Epithelial cell of proximal tubule (primary cell): ENCODE results near the gene CCDC28A. TPM values are rescaled to one million over a fixed set of nuclear protein-coding genes. Genes with fewer than 3 reads are reported as not detected.

ENCODE experiments used
- DNase-seq: peaks from one replicate; pipeline ENCODE4 v3.0.0-alpha.2; 2011; ENCODE audit warnings: low read depth
- H3K4me3 ChIP-seq: 2 replicates; pipeline ENCODE4 v1.5.1; 2011; ENCODE audit warnings: low read depth, mild to moderate bottlenecking, low read length
- total RNA-seq: library from RNA; depleted of rRNA; stranded (reverse); fragments of >200 nt; gene quantifications from 2 replicates; pipeline ENCODE4 v1.2.3, GENCODE V29; 2015
- TF ChIP-seq, protein P1 (sequence below): conservative IDR thresholded peaks from 2 replicates; pipeline ENCODE4 v1.5.1; 2012; ENCODE audit warnings: low read depth, mild to moderate bottlenecking, low read length

Gene CCDC28A
- total RNA-seq, 1 donor from 2014 or later = 10.8 TPM

DNA sequence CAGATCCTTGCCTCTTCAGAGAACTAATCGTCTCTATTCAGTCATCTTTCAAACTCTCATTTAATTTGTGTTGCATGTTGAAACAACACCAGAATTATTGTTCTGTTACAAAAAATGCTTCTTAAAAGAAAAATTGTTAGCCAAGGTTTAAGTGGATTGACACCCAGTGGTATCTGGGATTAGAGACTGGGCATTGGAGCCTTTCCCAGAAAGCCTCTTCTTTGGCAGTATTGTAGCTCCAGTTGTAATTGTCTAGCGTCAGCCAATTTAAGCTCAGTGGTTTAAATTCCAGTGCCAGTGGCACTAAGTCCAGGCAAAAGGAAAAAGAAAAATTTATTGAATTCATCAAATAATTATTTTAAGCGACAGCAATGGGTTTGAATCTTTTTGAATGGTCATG is 801 bp downstream of the CCDC28A start:
- peak overlapping the region; percentile 92 for H3K4me3 ChIP-seq
- TF ChIP-seq, protein P1, sequence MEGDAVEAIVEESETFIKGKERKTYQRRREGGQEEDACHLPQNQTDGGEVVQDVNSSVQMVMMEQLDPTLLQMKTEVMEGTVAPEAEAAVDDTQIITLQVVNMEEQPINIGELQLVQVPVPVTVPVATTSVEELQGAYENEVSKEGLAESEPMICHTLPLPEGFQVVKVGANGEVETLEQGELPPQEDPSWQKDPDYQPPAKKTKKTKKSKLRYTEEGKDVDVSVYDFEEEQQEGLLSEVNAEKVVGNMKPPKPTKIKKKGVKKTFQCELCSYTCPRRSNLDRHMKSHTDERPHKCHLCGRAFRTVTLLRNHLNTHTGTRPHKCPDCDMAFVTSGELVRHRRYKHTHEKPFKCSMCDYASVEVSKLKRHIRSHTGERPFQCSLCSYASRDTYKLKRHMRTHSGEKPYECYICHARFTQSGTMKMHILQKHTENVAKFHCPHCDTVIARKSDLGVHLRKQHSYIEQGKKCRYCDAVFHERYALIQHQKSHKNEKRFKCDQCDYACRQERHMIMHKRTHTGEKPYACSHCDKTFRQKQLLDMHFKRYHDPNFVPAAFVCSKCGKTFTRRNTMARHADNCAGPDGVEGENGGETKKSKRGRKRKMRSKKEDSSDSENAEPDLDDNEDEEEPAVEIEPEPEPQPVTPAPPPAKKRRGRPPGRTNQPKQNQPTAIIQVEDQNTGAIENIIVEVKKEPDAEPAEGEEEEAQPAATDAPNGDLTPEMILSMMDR = no peak
- DNase-seq = no peak

- H3K4me3 ChIP-seq = no peak overlapping the region
- TF ChIP-seq, protein P1 = no peak
- DNase-seq = no peak
Observed at GRCh38 chr6:138776659-138777058, 3.1 kb downstream of the CCDC28A start.

DNA sequence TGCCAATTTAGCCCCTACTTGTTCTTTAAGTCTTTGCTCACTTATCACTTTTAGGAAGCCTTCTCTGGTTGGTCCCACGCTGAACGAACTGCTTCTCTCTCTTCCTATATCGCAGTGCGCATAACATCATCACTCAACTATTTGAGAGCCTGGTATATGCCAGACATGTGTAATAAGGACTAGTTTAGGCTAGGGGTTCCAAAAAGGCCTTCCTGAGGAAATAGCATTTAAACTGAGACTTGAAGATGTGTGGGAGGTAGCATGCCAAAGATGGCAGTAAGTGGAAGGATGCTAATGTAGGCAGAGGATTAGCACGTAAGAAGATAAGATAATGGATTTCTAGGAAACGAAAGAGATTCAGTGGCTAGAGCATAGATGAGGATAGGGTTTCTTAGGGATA is 4.8 kb downstream of the CCDC28A start:
- TF ChIP-seq, protein P1 = no peak
- DNase-seq = no peak

DNA sequence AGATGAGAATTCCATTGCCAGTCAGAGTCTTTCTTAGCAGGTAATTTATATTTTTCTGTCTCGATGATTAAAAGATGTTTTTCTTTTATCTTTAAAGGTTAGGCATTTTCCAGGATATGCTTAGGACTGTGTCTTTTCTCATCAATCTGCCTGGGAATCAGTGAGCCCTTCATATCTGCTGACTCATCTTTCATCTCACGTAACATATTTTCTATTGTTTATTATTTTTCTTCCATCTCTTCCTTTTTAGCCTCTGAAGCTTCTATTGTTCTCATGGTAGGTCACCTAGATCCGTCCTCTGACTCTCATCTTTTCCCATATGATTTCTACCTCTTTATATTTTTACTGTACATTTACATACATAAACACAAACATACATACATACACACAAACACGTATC is 8.7 kb downstream of the CCDC28A start:
- TF ChIP-seq, protein P1 = no peak
- no peak overlapping the region for H3K4me3 ChIP-seq
- DNase-seq = no peak

More for the DNA sequence above, 4.8 kb downstream of the CCDC28A start:
- no peak overlapping the region for H3K4me3 ChIP-seq

DNA sequence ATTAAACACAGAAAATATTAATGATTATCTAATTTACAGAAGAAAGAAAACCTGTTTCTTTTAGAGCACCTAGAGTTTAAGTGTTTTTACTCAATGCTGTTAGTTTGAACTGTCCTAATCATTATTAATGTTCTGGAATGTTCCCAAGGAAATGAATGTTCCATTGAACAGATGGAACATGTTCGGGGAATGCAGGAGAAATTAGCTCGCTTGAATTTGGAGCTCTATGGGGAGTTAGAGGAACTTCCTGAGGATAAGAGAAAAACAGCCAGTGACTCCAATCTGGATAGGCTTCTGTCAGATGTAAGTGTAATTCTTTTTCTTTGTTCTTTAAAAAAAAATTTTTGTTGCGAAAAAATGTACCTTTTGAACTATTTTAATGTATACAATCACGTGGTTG is 11.5 kb downstream of the CCDC28A start:
- DNase-seq = no peak
- no peak overlapping the region for H3K4me3 ChIP-seq
- TF ChIP-seq, protein P1 = no peak

DNA sequence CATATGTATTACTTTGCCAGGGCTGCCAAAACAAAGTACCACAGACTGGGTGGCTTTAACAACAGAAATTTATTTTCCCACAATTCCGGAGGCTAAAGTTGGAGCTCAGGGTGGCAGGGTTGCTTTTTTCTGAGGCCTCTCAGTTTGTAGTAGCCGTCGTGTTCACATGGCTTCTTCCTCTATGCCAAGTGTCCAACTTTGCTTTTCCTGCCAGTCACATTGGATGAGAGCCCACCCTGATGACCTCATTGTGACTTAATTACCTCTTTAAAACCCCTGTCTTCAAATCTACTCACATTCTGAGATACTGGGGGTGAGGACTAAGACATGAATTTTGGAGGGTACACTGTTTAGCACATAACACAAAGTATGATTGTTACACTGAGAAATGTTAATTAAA is 12.4 kb downstream of the CCDC28A start:
- TF ChIP-seq, protein P1 = no peak
- DNase-seq = no peak
- H3K4me3 ChIP-seq = no peak overlapping the region

- TF ChIP-seq, protein P1 = no peak
- DNase-seq = no peak
- no peak overlapping the region for H3K4me3 ChIP-seq
Observed at GRCh38 chr6:138787138-138787537, 13.6 kb downstream of the CCDC28A start.
